ENCODE data around the gene GRXCR2. TPM values are rescaled to one million over a fixed set of nuclear protein-coding genes. Genes with fewer than 3 reads are reported as not detected.

GRXCR2 gene
- total and polyA plus RNA-seq, 2 of the 13 experiments (the other 11 are each of a cell fraction or from before 2014, with no cell fraction given), result not detected

GRCh38 chr5:145856285-145856818 lies 16.5 kb downstream of the GRXCR2 start (continued):
- TF ChIP-seq, protein P1, sequence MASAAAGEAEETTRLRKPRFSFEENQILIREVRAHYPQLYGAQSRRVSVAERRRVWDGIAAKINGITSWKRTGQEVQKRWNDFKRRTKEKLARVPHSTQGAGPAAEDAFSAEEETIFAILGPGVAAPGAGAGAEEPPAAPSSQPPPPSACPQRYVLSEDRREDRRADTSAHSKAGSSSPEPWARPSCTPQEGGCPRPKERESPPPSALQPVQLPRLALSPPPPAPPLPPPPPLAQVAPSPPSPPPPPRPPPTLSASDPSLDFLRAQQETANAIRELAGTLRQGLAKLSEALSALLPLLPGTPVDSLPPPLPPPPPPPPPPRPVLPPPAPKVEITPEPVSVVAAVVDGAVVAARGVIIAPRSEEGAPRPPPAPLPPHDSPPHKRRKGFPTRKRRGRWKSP (CRISPR knock-in tag; IDR thresholded peaks at IDR 0.05), result no peak
- TF ChIP-seq, protein P2, sequence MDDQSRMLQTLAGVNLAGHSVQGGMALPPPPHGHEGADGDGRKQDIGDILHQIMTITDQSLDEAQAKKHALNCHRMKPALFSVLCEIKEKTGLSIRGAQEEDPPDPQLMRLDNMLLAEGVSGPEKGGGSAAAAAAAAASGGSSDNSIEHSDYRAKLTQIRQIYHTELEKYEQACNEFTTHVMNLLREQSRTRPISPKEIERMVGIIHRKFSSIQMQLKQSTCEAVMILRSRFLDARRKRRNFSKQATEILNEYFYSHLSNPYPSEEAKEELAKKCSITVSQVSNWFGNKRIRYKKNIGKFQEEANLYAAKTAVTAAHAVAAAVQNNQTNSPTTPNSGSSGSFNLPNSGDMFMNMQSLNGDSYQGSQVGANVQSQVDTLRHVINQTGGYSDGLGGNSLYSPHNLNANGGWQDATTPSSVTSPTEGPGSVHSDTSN (CRISPR knock-in tag; IDR thresholded peaks at IDR 0.05; ENCODE audit: borderline replicate concordance), result no peak
- TF ChIP-seq ZNF775 (CRISPR knock-in tag; IDR thresholded peaks at IDR 0.05; ENCODE audit: borderline replicate concordance), result no peak
- TF ChIP-seq ZNF34 (CRISPR knock-in tag; IDR thresholded peaks at IDR 0.05; ENCODE audit: borderline replicate concordance), result no peak
- TF ChIP-seq, protein P3, sequence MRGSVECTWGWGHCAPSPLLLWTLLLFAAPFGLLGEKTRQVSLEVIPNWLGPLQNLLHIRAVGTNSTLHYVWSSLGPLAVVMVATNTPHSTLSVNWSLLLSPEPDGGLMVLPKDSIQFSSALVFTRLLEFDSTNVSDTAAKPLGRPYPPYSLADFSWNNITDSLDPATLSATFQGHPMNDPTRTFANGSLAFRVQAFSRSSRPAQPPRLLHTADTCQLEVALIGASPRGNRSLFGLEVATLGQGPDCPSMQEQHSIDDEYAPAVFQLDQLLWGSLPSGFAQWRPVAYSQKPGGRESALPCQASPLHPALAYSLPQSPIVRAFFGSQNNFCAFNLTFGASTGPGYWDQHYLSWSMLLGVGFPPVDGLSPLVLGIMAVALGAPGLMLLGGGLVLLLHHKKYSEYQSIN (CRISPR knock-in tag; IDR thresholded peaks at IDR 0.05; ENCODE audit: borderline replicate concordance), result no peak
- no peak for TF ChIP-seq MTA1 (CRISPR knock-in tag; IDR thresholded peaks at IDR 0.05; ENCODE audit: borderline replicate concordance)
- no peak for TF ChIP-seq SMAD9 (CRISPR knock-in tag; IDR thresholded peaks at IDR 0.05)
- TF ChIP-seq CHD2 (IDR thresholded peaks at IDR 0.05; ENCODE audit: low read depth, low read length), result no peak
- TF ChIP-seq ZNF232 (CRISPR knock-in tag; IDR thresholded peaks at IDR 0.05; ENCODE audit: borderline replicate concordance), result no peak
- no peak for TF ChIP-seq HMGA1 (CRISPR knock-in tag; conservative IDR thresholded peaks at IDR 0.05)
- no peak for TF ChIP-seq KDM1A (CRISPR knock-in tag; IDR thresholded peaks at IDR 0.05)
- no peak for TF ChIP-seq ZNF614 (CRISPR knock-in tag; IDR thresholded peaks at IDR 0.05; ENCODE audit: borderline replicate concordance)
- TF ChIP-seq KDM2A (CRISPR knock-in tag; IDR thresholded peaks at IDR 0.05; ENCODE audit: borderline replicate concordance, low read depth), result 0 out of 2 replicates have a peak, but pooled peaks have one; percentile 40
- no peak for TF ChIP-seq HBP1 (CRISPR knock-in tag; IDR thresholded peaks at IDR 0.05; ENCODE audit: low read depth)
- TF ChIP-seq XRCC5 (optimal IDR thresholded peaks at IDR 0.05; ENCODE audit: low read length), result peak; percentile 40
- no peak for TF ChIP-seq ZNF484 (CRISPR knock-in tag; IDR thresholded peaks at IDR 0.05; ENCODE audit: borderline replicate concordance, low read depth)
- no peak for TF ChIP-seq ZBTB21 (CRISPR knock-in tag; IDR thresholded peaks at IDR 0.05)
- TF ChIP-seq YEATS2 (CRISPR knock-in tag; IDR thresholded peaks at IDR 0.05; ENCODE audit: borderline replicate concordance), result no peak
- no peak for TF ChIP-seq ZNF720 (CRISPR knock-in tag; IDR thresholded peaks at IDR 0.05)
- TF ChIP-seq CREM (IDR thresholded peaks at IDR 0.05), result no peak
- no peak for TF ChIP-seq CREM (CRISPR knock-in tag; IDR thresholded peaks at IDR 0.05)
- TF ChIP-seq, protein P4, sequence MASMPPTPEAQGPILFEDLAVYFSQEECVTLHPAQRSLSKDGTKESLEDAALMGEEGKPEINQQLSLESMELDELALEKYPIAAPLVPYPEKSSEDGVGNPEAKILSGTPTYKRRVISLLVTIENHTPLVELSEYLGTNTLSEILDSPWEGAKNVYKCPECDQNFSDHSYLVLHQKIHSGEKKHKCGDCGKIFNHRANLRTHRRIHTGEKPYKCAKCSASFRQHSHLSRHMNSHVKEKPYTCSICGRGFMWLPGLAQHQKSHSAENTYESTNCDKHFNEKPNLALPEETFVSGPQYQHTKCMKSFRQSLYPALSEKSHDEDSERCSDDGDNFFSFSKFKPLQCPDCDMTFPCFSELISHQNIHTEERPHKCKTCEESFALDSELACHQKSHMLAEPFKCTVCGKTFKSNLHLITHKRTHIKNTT (CRISPR knock-in tag; IDR thresholded peaks at IDR 0.05), result no peak
- TF ChIP-seq ZNF839 (CRISPR knock-in tag; IDR thresholded peaks at IDR 0.05; ENCODE audit: borderline replicate concordance), result no peak
- no peak for TF ChIP-seq TCF7L2 (IDR thresholded peaks at IDR 0.05; ENCODE audit: low read depth, low read length)
- TF ChIP-seq TOE1 (CRISPR knock-in tag; IDR thresholded peaks at IDR 0.05), result no peak
- no peak for TF ChIP-seq ZFP90 (CRISPR knock-in tag; IDR thresholded peaks at IDR 0.05; ENCODE audit: borderline replicate concordance)
